Tibial artery (tissue), 4 donors: ENCODE measurements around the gene PLXNA1.

Source experiments
- DNase-seq, 2 donors: peaks; one replicate each; pipeline ENCODE4 v3.0.0-alpha.2; 2019
- H3K27ac ChIP-seq, 2 donors: fragments of 200-600 bp; sonication (generic) in 1 of 2; 1 replicate in 1 of 2; 2 replicates in 1 of 2; pipeline ENCODE4 v1.5.1; 2018 to 2019; ENCODE audit warnings: mild to moderate bottlenecking in 1 of 2
- H3K27me3 ChIP-seq, 2 donors: fragments of 200-600 bp; sonication (generic) in 1 of 2; one replicate each; pipeline versions ENCODE4 v1.5.1 to v1.6.0; 2016 to 2019
- H3K36me3 ChIP-seq, 3 donors: fragments of 200-600 bp; sonication (generic) in 2 of 3; one replicate each; pipeline ENCODE4 v1.5.1; 2016 to 2019; ENCODE audit warnings: mild to moderate bottlenecking in 2 of 3
- H3K4me1 ChIP-seq, 4 donors: fragments of 200-600 bp; sonication (generic) in 2 of 4; 1 replicate in 3 of 4; 2 replicates in 1 of 4; pipeline ENCODE4 v1.5.1; 2016 to 2019
- H3K4me3 ChIP-seq, 2 donors: fragments of 200-600 bp; sonication (generic) in 1 of 2; 1 replicate in 1 of 2; 2 replicates in 1 of 2; pipeline ENCODE4 v1.5.1; 2018 to 2019; ENCODE audit warnings: mild to moderate bottlenecking in 2 of 2
- H3K9me3 ChIP-seq, 3 donors: fragments of 200-600 bp; sonication (generic) in 1 of 3; one replicate each; pipeline ENCODE4 v1.5.1; 2016 to 2019
- intact Hi-C: fragments of 100-400 bp; cut with DNase I; formaldehyde crosslinking; loops from one replicate; pipeline ENCODE4 v1.15.0; 2023; ENCODE audit warnings: low total_unique reads
- TF ChIP-seq, protein P1 (sequence below), 2 experiments: fragments of 200-600 bp in 1 of 2; fragments of 450-650 bp in 1 of 2; IDR thresholded peaks; one replicate each; pipeline ENCODE4 v1.5.1; 2017 to 2019; ENCODE audit warnings: antibody characterized with exemption in 2 of 2, mild to moderate bottlenecking in 1 of 2, moderate library complexity in 1 of 2

PLXNA1 gene

GRCh38 chr3:127000761-127001160 is 17.8 kb downstream of the PLXNA1 start:
- Histone ChIP-seq H3K9me3 (no peaks in the 10 kb centered on the region), H3K4me3 (no peak overlapping the region), H3K4me1 (peaks cover 0 to 76% (median 50%) of the 10 kb centered on the region in 4 donors), H3K36me3 (no peaks in the 10 kb centered on the region), H3K27me3 (no peaks in the 10 kb centered on the region), H3K27ac (peak overlapping the region; percentile 73 to 84)
- DNase-seq: no peak
- intact Hi-C loops: no loop called here
- TF ChIP-seq, protein P1, sequence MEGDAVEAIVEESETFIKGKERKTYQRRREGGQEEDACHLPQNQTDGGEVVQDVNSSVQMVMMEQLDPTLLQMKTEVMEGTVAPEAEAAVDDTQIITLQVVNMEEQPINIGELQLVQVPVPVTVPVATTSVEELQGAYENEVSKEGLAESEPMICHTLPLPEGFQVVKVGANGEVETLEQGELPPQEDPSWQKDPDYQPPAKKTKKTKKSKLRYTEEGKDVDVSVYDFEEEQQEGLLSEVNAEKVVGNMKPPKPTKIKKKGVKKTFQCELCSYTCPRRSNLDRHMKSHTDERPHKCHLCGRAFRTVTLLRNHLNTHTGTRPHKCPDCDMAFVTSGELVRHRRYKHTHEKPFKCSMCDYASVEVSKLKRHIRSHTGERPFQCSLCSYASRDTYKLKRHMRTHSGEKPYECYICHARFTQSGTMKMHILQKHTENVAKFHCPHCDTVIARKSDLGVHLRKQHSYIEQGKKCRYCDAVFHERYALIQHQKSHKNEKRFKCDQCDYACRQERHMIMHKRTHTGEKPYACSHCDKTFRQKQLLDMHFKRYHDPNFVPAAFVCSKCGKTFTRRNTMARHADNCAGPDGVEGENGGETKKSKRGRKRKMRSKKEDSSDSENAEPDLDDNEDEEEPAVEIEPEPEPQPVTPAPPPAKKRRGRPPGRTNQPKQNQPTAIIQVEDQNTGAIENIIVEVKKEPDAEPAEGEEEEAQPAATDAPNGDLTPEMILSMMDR (IDR thresholded peaks at IDR 0.05): no peak

GRCh38 chr3:127001486-127002194 is 18.7 kb downstream of the PLXNA1 start:
- H3K27me3 ChIP-seq: no peaks in the 10 kb centered on the region
- H3K9me3 ChIP-seq: no peaks in the 10 kb centered on the region
- peaks cover 0 to 75% (median 45%) of the 10 kb centered on the region in 4 donors for H3K4me1 ChIP-seq
- no peaks in the 10 kb centered on the region for H3K36me3 ChIP-seq
- peak overlapping the region; percentile 73 to 84 for H3K27ac ChIP-seq
- no peak for DNase-seq
- TF ChIP-seq, protein P1 (IDR thresholded peaks at IDR 0.05): peak in 1 of 2 experiments; percentile 33
- H3K4me3 ChIP-seq: peak overlapping the region; percentile 27 to 42
- intact Hi-C loops: no loop called here

- no peaks in the 10 kb centered on the region for H3K9me3 ChIP-seq
- DNase-seq: peak; percentile 86 to 94
- no peaks in the 10 kb centered on the region for H3K27me3 ChIP-seq
- intact Hi-C loops: no loop called here
- H3K4me3 ChIP-seq: peak overlapping the region; percentile 27 to 42
- H3K27ac ChIP-seq: peak overlapping the region; percentile 73 to 84
- TF ChIP-seq, protein P1 (IDR thresholded peaks at IDR 0.05): peak in 1 of 2 experiments; percentile 42
- peaks cover 0 to 67% (median 41%) of the 10 kb centered on the region in 4 donors for H3K4me1 ChIP-seq
- peaks cover 0 to 6% (median 6%) of the 10 kb centered on the region in 3 donors for H3K36me3 ChIP-seq
Measured at GRCh38 chr3:127002195-127003174, 19.6 kb downstream of the PLXNA1 start.

DNA sequence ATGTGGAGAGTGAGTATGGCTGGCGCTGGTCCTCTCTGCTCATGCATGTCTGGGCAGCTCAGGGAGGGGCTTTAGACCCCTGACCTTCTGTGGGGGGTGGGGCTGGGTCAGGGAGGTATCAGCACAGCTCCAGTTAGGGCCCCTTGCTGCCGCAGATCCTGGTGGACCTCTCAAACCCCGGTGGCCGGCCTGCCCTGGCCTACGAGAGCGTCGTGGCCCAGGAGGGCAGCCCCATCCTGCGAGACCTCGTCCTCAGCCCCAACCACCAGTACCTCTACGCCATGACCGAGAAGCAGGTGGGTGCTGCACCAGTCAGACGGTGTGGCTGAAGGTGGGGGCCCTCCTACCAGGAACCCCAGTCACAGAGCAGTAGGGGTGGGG is 20.2 kb downstream of the PLXNA1 start:
- Histone ChIP-seq H3K27me3 (no peaks in the 10 kb centered on the region), H3K4me1 (peaks cover 0 to 65% (median 41%) of the 10 kb centered on the region in 4 donors), H3K36me3 (peaks cover 0 to 13% (median 12%) of the 10 kb centered on the region in 3 donors), H3K4me3 (no peak overlapping the region), H3K27ac (peak overlapping the region; percentile 73 to 84), H3K9me3 (no peaks in the 10 kb centered on the region)
- no peak for DNase-seq
- intact Hi-C loops: no loop called here
- TF ChIP-seq, protein P1 (IDR thresholded peaks at IDR 0.05): no peak

- H3K27ac ChIP-seq: peak overlapping the region in 1 of 2 donors; percentile 73
- TF ChIP-seq, protein P1 (IDR thresholded peaks at IDR 0.05): no peak
- no peak overlapping the region for H3K4me3 ChIP-seq
- H3K4me1 ChIP-seq: peaks cover 0 to 65% (median 39%) of the 10 kb centered on the region in 4 donors
- no peaks in the 10 kb centered on the region for H3K9me3 ChIP-seq
- H3K36me3 ChIP-seq: peaks cover 0 to 19% (median 12%) of the 10 kb centered on the region in 3 donors
- DNase-seq: no peak
- no peaks in the 10 kb centered on the region for H3K27me3 ChIP-seq
- intact Hi-C loops: no loop called here
Measured at GRCh38 chr3:127003601-127004280, 20.8 kb downstream of the PLXNA1 start.
